Activated T-cell treated with anti-CD3 and anti-CD28 coated beads, Interleukin-2, amount 50 U/mL, for 24 hours (primary cell): ENCODE data around the gene CACNA2D3.

ENCODE experiments used
- DNase-seq: peaks from one replicate; pipeline ENCODE4 v3.0.0-alpha.2; 2020
- H3K27ac Mint-ChIP-seq: 2 replicates; pipeline ENCODE4 v1.8.0; 2020; ENCODE audit warnings: mild to moderate bottlenecking, mixed read lengths
- H3K27me3 Mint-ChIP-seq: 2 replicates; pipeline ENCODE4 v1.8.0; 2020; ENCODE audit warnings: mixed read lengths
- H3K36me3 Mint-ChIP-seq: 2 replicates; pipeline ENCODE4 v1.8.0; 2020; ENCODE audit warnings: low read depth, mixed read lengths
- H3K4me1 Mint-ChIP-seq: 2 replicates; pipeline ENCODE4 v1.8.0; 2020; ENCODE audit warnings: low read depth, mixed read lengths
- H3K4me3 Mint-ChIP-seq: 2 replicates; pipeline ENCODE4 v1.8.0; 2020; ENCODE audit warnings: mild to moderate bottlenecking, moderate library complexity, mixed read lengths
- H3K9me3 Mint-ChIP-seq: 2 replicates; pipeline ENCODE4 v1.8.0; 2020; ENCODE audit warnings: mixed read lengths

Gene CACNA2D3

GRCh38 chr3:54668236-54668635 is 545.9 kb downstream of the CACNA2D3 start:
- no peak overlapping the region for H3K27ac Mint-ChIP-seq
- no peaks in the 10 kb centered on the region for H3K4me1 Mint-ChIP-seq
- H3K9me3 Mint-ChIP-seq: no peaks in the 10 kb centered on the region
- H3K4me3 Mint-ChIP-seq: no peak overlapping the region
- H3K36me3 Mint-ChIP-seq: no peaks in the 10 kb centered on the region
- no peaks in the 10 kb centered on the region for H3K27me3 Mint-ChIP-seq
- no peak for DNase-seq

GRCh38 chr3:54670201-54671000 is 548.0 kb downstream of the CACNA2D3 start:
- H3K27ac Mint-ChIP-seq: no peak overlapping the region
- DNase-seq: no peak
- H3K36me3 Mint-ChIP-seq: no peaks in the 10 kb centered on the region
- no peaks in the 10 kb centered on the region for H3K9me3 Mint-ChIP-seq
- H3K4me3 Mint-ChIP-seq: no peak overlapping the region
- no peaks in the 10 kb centered on the region for H3K4me1 Mint-ChIP-seq
- no peaks in the 10 kb centered on the region for H3K27me3 Mint-ChIP-seq

GRCh38 chr3:54671511-54671910 is 549.2 kb downstream of the CACNA2D3 start:
- DNase-seq: no peak
- Mint-ChIP-seq H3K36me3 (no peaks in the 10 kb centered on the region), H3K4me3 (no peak overlapping the region), H3K27ac (no peak overlapping the region), H3K9me3 (no peaks in the 10 kb centered on the region), H3K4me1 (no peaks in the 10 kb centered on the region), H3K27me3 (no peaks in the 10 kb centered on the region)

GRCh38 chr3:54676087-54676486 is 553.7 kb downstream of the CACNA2D3 start:
- Mint-ChIP-seq H3K36me3 (no peaks in the 10 kb centered on the region), H3K27me3 (no peaks in the 10 kb centered on the region), H3K4me1 (no peaks in the 10 kb centered on the region), H3K4me3 (no peak overlapping the region), H3K27ac (no peak overlapping the region), H3K9me3 (peaks cover 2% of the 10 kb centered on the region)
- DNase-seq: no peak

GRCh38 chr3:54681706-54682105 is 559.4 kb downstream of the CACNA2D3 start:
- Mint-ChIP-seq H3K27ac (no peak overlapping the region), H3K4me3 (no peak overlapping the region), H3K27me3 (no peaks in the 10 kb centered on the region), H3K36me3 (no peaks in the 10 kb centered on the region), H3K4me1 (no peaks in the 10 kb centered on the region), H3K9me3 (peaks cover 2% of the 10 kb centered on the region)
- DNase-seq: no peak

GRCh38 chr3:54685213-54685612 is 562.9 kb downstream of the CACNA2D3 start:
- H3K27me3 Mint-ChIP-seq: no peaks in the 10 kb centered on the region
- no peaks in the 10 kb centered on the region for H3K4me1 Mint-ChIP-seq
- no peak overlapping the region for H3K27ac Mint-ChIP-seq
- no peak for DNase-seq
- no peaks in the 10 kb centered on the region for H3K9me3 Mint-ChIP-seq
- no peak overlapping the region for H3K4me3 Mint-ChIP-seq
- H3K36me3 Mint-ChIP-seq: no peaks in the 10 kb centered on the region

- Mint-ChIP-seq H3K27me3 (no peaks in the 10 kb centered on the region), H3K4me3 (no peak overlapping the region), H3K4me1 (no peaks in the 10 kb centered on the region), H3K27ac (no peak overlapping the region), H3K36me3 (no peaks in the 10 kb centered on the region), H3K9me3 (no peaks in the 10 kb centered on the region)
- no peak for DNase-seq
Observed at GRCh38 chr3:54691289-54691771, 569.0 kb downstream of the CACNA2D3 start.

- DNase-seq: no peak
- no peaks in the 10 kb centered on the region for H3K36me3 Mint-ChIP-seq
- H3K27ac Mint-ChIP-seq: no peak overlapping the region
- H3K9me3 Mint-ChIP-seq: no peaks in the 10 kb centered on the region
- no peak overlapping the region for H3K4me3 Mint-ChIP-seq
- no peaks in the 10 kb centered on the region for H3K4me1 Mint-ChIP-seq
- peaks cover 2% of the 10 kb centered on the region for H3K27me3 Mint-ChIP-seq
Observed at GRCh38 chr3:54696313-54696712, 574.0 kb downstream of the CACNA2D3 start.

GRCh38 chr3:54698054-54698453 is 575.7 kb downstream of the CACNA2D3 start:
- Mint-ChIP-seq H3K4me1 (no peaks in the 10 kb centered on the region), H3K9me3 (no peaks in the 10 kb centered on the region), H3K4me3 (no peak overlapping the region), H3K27ac (no peak overlapping the region), H3K36me3 (no peaks in the 10 kb centered on the region), H3K27me3 (peaks cover 2% of the 10 kb centered on the region)
- DNase-seq: no peak

GRCh38 chr3:54703923-54704322 is 581.6 kb downstream of the CACNA2D3 start:
- Mint-ChIP-seq H3K4me1 (no peaks in the 10 kb centered on the region), H3K27ac (no peak overlapping the region), H3K27me3 (no peaks in the 10 kb centered on the region), H3K4me3 (no peak overlapping the region), H3K36me3 (no peaks in the 10 kb centered on the region), H3K9me3 (no peaks in the 10 kb centered on the region)
- DNase-seq: no peak

- Mint-ChIP-seq H3K27me3 (no peaks in the 10 kb centered on the region), H3K4me3 (no peak overlapping the region), H3K27ac (no peak overlapping the region), H3K9me3 (no peaks in the 10 kb centered on the region), H3K4me1 (no peaks in the 10 kb centered on the region), H3K36me3 (no peaks in the 10 kb centered on the region)
- DNase-seq: no peak
Observed at GRCh38 chr3:54705730-54706129, 583.4 kb downstream of the CACNA2D3 start.

GRCh38 chr3:54706738-54707137 is 584.4 kb downstream of the CACNA2D3 start:
- H3K4me1 Mint-ChIP-seq: no peaks in the 10 kb centered on the region
- no peaks in the 10 kb centered on the region for H3K27me3 Mint-ChIP-seq
- H3K9me3 Mint-ChIP-seq: no peaks in the 10 kb centered on the region
- H3K27ac Mint-ChIP-seq: no peak overlapping the region
- DNase-seq: no peak
- H3K36me3 Mint-ChIP-seq: no peaks in the 10 kb centered on the region
- H3K4me3 Mint-ChIP-seq: no peak overlapping the region

- Mint-ChIP-seq H3K36me3 (no peaks in the 10 kb centered on the region), H3K4me1 (no peaks in the 10 kb centered on the region)
Observed at GRCh38 chr3:54709785-54710184, 587.4 kb downstream of the CACNA2D3 start.

GRCh38 chr3:54710954-54711353 is 588.6 kb downstream of the CACNA2D3 start:
- H3K27ac Mint-ChIP-seq: no peak overlapping the region
- H3K4me1 Mint-ChIP-seq: no peaks in the 10 kb centered on the region
- no peaks in the 10 kb centered on the region for H3K27me3 Mint-ChIP-seq
- no peaks in the 10 kb centered on the region for H3K36me3 Mint-ChIP-seq
- no peak overlapping the region for H3K4me3 Mint-ChIP-seq
- no peak for DNase-seq
- H3K9me3 Mint-ChIP-seq: peaks cover 4% of the 10 kb centered on the region

More at GRCh38 chr3:54709785-54710184, 587.4 kb downstream of the CACNA2D3 start:
- Mint-ChIP-seq H3K27ac (no peak overlapping the region), H3K27me3 (no peaks in the 10 kb centered on the region), H3K9me3 (no peaks in the 10 kb centered on the region), H3K4me3 (no peak overlapping the region)
- no peak for DNase-seq

- H3K4me1 Mint-ChIP-seq: no peaks in the 10 kb centered on the region
- H3K9me3 Mint-ChIP-seq: peaks cover 4% of the 10 kb centered on the region
- H3K36me3 Mint-ChIP-seq: no peaks in the 10 kb centered on the region
- no peaks in the 10 kb centered on the region for H3K27me3 Mint-ChIP-seq
- H3K27ac Mint-ChIP-seq: no peak overlapping the region
- no peak for DNase-seq
- H3K4me3 Mint-ChIP-seq: no peak overlapping the region
Observed at GRCh38 chr3:54712539-54712938, 590.2 kb downstream of the CACNA2D3 start.
